GM19452 (cell line): ENCODE measurements around the gene APOL2.
"Not testable (repeated sequence)": the region's sequence is repeated elsewhere in the genome, so short reads cannot be mapped to it uniquely, and the experiment has no call there.

Experiments
- ATAC-seq: cut with Tn5 transposase; IDR thresholded peaks from one replicate; pipeline ENCODE4 v1.9.1; 2021; ENCODE audit not compliant: unreplicated experiment

APOL2 gene

GRCh38 chr22:36244522-36245391, 5.4 kb upstream of the APOL2 start:
- ATAC-seq = no peak

GRCh38 chr22:36243986-36244385, 4.7 kb upstream of the APOL2 start:
- no peak for ATAC-seq

DNA sequence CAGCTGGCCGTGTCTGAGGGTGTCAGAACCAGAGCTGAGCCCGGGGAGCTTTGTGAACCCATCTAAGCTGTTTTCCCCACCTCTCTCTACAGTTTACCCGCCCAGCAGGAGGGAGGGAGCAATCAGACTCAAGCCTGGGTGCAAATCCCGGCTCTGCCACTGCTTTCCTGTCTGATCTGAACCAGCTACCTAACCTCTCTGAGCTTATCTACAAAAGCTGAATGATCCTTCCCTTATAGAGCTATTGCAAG, 252 bp downstream of the APOL2 start:
- ATAC-seq = no peak

DNA sequence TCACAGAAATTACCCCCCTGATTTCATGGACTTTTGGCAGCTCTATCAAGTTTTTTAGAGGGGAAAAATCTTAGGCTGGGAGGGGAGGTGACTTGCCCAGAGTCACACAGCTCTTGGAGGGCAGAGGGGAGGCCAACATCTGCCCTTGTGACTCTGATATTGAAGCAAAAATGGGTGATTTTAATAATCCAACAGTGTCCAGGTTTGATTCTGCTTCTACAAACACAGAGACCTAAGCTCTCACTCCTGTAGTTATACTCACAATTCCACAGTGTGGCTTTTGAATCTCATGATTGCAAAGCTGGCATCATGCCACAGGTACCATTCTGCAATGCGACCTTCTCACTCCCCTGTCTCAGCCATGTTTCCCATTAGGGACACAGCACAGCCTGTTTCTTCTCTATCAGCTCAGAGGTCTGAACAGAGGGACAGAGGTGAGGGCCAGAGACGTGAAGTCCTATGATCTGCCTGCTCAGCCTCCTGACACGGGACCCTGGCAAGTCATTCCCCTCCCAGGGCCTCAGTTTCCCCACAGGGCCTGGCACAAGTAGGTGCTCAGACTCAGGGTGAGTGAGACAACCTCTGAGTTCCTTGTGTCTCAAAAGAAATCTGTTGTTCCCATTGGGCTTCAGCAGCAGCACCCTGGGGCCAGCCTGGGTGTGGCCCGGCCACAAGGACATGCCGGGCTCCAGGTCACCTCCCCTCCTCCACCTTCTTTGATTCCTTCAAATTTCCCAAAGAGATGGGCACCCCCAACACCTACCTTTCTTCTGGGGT, 766 bp downstream of the APOL2 start:
- no peak for ATAC-seq

- no peak for ATAC-seq
Measured at GRCh38 chr22:36237462-36238372, 1.6 kb downstream of the APOL2 start.

DNA sequence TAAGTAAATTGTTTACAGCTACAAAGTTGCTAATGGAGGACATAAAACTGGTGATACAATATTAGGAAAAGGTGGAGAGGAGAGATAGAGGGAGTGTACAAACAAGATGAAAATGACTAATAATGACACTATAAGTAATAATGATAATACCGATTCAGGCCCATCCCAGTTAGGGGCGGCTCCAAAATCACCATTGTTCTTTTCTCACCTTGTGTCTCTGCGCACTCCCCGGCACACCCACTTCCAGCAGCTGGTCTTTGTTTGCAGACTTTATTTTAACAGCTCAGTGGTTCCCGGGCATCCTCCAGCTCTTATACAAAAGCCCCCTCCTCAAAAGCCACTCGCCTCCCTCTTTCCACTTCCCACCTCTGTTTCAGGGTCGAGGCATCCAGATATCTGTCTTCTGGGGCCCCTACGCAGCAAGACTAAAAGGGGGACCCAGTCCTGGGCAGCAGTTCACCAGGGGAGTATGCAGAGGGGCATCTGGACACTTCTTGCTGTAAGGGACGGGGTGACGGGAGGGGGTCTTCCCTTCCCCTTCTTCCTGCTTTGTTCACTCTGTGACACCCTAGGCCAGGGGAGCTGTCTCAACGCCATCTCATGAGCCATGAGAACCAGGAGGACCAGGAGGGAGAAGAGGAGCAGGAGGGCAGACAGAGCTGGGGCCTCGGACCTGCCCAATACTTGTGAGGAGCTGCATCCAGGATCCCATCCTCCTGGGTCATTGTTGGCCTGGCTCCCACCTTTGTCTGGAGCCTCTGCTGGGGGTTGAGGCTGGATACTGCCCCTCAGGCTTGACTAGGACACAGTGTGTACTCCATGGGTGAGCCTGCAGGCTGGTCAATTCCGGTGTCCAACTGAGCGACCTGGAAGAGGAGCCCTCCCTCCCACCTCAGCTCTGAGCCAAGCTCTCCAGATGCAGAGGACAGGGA, 2.7 kb downstream of the APOL2 start:
- no peak for ATAC-seq

- no peak for ATAC-seq
Measured at GRCh38 chr22:36235585-36235984, 3.7 kb downstream of the APOL2 start.

DNA sequence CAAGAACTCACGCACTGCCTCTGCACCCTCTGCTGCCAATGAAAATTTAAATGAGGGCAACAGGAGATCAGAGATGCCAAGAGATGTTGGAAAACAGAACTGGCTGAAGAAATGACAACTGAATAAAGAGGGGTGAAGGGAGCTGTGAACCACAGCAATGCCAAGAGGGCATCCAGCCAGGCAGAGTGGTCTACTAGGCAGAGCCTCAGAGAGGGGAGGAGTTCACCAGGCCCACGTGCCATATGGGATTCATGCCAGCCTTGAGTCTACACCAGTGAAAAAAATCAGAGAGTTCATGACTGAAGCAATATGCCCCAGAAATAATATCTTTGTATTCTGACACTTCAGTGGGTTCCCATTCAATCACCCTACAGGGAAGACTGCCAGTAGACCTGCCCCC, 4.4 kb downstream of the APOL2 start:
- no peak for ATAC-seq

- ATAC-seq = no peak
Measured at GRCh38 chr22:36234213-36234612, 5.1 kb downstream of the APOL2 start.

- ATAC-seq = no peak
Measured at GRCh38 chr22:36233796-36234195, 5.5 kb downstream of the APOL2 start.

DNA sequence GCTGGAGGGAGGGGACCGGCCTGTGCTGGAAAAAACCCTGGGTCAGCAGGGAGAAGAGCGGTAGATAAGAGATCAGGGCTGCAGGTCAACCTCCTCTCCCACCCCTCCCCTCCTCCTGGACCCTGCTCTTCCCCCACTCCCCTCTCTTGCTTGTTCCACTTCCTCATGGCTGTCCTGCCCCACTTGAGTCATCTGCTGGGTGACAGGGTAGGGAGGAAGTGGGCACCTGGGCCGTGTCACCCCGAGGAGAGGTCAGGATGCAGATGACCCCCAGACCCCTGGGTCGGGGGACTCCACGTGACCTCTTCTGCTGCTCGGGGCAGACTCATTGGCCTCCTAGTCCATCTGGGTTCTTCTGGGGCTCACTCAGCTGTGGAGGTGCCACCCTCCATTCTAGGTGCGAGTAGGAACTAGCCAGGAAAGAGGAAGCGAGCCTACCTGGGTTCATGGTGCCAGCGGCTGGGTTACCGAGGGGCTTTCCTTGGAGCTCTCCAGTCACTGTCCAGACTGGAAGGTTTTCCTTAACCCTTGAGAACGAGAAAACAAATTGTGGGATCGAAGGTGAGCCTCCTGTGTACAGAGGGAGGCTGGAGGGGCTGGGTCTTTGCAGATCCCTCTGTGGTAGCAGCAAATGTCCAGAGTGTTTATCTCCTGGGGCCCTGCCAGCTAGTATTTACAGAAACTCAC, 6.5 kb downstream of the APOL2 start:
- ATAC-seq = no peak

- ATAC-seq = not testable (repeated sequence)
Measured at GRCh38 chr22:36231051-36231450, 8.3 kb downstream of the APOL2 start.

GRCh38 chr22:36229649-36230048, 9.7 kb downstream of the APOL2 start:
- not testable (repeated sequence) for ATAC-seq

- ATAC-seq = no peak
Measured at GRCh38 chr22:36228944-36229343, 10.4 kb downstream of the APOL2 start.

DNA sequence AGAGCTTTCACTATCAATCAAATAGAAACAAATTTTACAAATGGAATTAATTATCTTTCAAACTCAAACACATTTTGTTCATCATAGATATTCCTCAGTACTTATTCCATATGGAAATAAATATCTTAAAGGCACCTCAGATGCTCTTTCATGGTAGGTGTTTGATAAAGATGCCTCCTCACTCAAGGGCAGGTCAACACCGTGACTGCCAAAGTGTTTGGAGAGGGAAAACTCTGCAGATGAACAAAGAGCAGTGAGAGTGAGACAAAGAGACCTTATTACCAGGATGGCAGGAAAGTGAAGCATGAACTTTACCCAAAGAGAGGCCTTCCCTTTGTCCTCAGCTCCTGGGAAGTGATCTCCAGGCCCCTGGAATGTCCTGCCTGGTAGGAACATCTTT, 11.0 kb downstream of the APOL2 start:
- not testable (repeated sequence) for ATAC-seq

DNA sequence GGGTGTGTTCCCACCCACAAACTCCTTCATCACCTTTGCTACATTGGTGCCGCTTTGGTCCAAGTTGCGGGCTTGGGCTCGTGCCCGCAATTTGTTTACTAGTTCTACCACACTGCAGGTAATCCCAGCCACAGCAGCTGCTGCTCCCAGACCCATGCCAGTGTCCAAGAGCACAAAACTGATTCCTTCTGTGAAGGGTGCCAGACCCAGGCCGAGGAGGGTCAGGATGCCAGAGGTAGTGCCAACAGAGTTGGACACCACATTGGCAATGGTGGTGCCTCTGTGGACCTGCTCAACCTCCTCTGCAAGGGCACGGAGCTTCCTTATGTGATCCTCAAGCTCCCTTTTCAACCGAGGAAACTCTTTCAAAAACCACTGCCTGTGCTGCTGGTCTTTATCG, 11.5 kb downstream of the APOL2 start:
- ATAC-seq = no peak

DNA sequence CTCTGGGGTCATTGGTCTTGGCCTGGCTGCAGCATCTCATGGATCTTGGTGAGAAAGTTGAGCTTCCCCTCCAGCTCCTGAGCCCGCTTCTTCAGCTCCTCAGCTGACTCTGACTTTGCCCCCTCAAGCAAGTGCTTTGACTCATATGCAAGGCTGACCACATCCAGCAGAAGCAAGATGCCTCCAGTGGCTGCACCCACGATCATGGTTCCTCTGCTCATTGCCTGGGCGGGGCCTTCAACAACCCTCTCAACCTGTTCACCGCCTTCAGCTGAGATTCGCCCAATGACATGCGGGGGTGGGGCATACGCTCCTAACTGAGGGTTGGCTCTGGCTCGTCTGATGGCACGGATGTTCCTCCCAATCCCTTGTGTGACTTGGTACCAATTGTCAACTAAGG, 11.9 kb downstream of the APOL2 start:
- no peak for ATAC-seq

DNA sequence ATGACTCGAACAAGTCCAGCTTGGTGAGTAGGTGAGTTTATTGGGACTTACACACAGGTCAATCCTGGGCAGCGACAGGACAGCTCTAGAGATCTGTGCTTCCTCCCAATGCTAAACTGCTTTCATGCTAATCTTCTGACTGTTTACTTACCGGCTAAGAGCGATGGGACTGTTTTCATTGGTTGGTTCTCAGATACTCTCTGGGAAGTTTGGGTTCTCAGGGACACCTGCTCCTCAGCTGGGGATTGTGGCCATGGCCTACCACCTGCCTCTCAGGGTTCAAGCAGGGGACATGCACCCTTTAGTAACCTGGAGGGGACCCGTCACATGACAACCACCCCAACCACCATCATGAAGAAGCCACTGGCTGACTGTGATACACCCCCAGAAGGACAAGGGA, 13.1 kb downstream of the APOL2 start:
- no peak for ATAC-seq

- ATAC-seq = no peak
Measured at GRCh38 chr22:36225333-36225922, 13.9 kb downstream of the APOL2 start.
